ENCODE data around the gene PCBP4. TPM values are rescaled to one million over a fixed set of nuclear protein-coding genes. Genes with fewer than 3 reads are reported as not detected.

PCBP4 gene
- total RNA-seq, result 102 and 120 TPM in 2 replicates

DNA sequence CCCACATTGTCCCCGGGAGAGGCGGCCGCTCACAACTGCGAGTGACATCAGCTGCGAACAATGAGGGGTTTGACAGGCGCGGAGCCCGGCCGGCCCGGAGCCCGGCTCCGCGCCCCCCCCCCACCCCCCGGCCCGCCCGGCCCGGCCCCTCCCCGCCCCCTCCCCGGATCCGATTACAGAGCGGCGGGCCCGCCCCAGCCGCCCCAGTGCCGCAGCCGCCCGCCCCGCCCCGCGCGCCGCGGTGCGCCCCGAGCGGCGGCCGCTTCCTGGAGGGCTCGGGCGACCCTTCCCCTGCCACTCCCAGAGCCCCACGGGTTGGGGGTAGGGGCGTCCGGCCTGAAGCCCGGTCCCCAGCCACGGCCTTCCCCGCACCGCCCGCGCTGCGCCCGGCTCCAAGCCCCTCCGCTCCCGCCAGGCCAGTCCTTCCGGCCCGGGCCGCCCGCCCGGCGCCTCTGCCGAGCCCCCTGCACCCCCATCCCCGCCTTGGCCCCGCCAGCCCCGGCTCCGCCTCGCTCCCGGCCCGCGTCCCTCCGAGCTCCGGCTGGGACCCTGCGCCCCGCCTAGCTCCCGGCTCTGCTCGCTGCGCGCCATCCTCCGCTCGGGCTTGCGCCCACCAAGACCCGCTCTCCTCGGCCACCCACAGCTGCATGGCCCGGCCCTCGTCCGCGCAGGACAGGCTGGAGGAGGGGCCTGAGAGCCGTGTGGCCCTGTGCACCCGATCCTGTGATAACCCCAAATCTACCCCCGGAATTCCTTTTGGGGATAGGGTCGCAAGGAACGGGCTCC, at the start of gene PCBP4:
TSS of gene PCBP4 (minus strand) at position 71 of the 786 bp plus-strand sequence. CDS start 6,214 bp downstream, outside the sequence.
- TF ChIP-seq, protein P1, sequence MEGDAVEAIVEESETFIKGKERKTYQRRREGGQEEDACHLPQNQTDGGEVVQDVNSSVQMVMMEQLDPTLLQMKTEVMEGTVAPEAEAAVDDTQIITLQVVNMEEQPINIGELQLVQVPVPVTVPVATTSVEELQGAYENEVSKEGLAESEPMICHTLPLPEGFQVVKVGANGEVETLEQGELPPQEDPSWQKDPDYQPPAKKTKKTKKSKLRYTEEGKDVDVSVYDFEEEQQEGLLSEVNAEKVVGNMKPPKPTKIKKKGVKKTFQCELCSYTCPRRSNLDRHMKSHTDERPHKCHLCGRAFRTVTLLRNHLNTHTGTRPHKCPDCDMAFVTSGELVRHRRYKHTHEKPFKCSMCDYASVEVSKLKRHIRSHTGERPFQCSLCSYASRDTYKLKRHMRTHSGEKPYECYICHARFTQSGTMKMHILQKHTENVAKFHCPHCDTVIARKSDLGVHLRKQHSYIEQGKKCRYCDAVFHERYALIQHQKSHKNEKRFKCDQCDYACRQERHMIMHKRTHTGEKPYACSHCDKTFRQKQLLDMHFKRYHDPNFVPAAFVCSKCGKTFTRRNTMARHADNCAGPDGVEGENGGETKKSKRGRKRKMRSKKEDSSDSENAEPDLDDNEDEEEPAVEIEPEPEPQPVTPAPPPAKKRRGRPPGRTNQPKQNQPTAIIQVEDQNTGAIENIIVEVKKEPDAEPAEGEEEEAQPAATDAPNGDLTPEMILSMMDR (conservative IDR thresholded peaks at IDR 0.05; ENCODE audit: low read depth, low read length), result no peak
- no peak for DNase-seq (ENCODE audit: low read depth)
- H3K4me3 ChIP-seq (ENCODE audit: low read depth, low read length), result peak within 1 kb of the TSS; percentile 75

DNA sequence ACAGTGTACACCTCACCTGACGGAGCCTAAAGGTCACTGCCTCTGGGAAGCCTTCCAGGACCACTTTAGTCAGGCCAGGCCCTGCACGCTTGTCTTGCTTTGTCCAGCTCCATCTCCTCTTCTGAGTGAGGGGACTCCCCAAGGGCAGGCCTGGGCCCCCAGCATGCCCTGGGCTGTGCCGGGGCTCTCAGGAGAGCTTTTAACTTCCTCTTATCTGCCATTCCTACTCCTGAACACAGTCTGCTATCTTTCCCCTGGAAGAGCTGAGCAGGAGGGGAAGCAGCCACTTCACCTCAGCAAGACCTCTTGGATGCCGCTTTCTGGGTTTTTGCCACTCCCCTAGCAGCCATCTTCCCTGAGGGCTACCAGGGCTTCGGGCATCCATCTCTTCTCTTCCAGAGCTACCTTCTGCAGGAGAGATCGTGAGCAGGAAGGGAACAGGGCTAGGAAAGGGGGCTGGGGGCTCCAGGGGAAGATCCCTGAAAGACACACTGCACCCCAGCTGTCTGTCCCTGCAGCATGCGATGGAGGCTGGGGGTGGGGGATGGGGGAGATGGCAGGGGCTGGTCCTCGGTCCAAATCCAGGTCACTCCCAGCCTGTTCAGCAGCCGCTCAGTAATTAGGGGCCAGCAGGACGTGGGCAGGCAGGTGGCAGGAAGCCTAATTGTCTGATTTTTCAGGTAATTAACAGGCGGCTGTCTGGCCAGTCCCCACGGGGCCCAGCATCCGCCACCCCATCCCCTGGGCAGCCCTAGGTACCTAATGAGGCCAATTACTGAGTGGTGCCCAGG, 48.4 kb upstream of the PCBP4 start:
- H3K4me3 ChIP-seq (ENCODE audit: low read depth, low read length), result no peak overlapping the region
- no peak for DNase-seq (ENCODE audit: low read depth)

DNA sequence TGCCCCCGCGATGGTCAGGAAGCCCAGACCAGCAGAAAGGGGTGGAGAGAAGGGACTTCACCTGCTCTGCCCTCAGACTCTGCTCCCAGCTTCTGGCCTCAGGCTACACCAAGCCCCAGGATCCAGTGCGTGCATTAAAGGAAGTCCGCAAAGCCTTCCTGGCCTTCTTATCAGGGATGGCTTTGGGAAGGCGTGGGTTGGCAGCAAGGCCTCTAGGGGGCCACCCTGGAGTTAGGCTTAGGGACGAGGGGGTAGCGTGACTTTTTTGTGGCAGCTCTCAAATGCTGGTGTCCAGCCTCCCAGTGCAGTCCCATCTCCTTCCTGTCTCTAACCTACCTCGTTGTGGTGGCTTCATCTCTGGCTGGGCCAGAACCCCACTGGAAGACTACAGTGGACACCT, 47.4 kb upstream of the PCBP4 start:
- DNase-seq (ENCODE audit: low read depth), result no peak
- H3K4me3 ChIP-seq (ENCODE audit: low read depth, low read length), result no peak overlapping the region
- TF ChIP-seq, protein P1 (conservative IDR thresholded peaks at IDR 0.05; ENCODE audit: low read depth, low read length), result peak; percentile 34

More for the DNA sequence above, 48.4 kb upstream of the PCBP4 start:
- TF ChIP-seq, protein P1 (conservative IDR thresholded peaks at IDR 0.05; ENCODE audit: low read depth, low read length), result no peak

DNA sequence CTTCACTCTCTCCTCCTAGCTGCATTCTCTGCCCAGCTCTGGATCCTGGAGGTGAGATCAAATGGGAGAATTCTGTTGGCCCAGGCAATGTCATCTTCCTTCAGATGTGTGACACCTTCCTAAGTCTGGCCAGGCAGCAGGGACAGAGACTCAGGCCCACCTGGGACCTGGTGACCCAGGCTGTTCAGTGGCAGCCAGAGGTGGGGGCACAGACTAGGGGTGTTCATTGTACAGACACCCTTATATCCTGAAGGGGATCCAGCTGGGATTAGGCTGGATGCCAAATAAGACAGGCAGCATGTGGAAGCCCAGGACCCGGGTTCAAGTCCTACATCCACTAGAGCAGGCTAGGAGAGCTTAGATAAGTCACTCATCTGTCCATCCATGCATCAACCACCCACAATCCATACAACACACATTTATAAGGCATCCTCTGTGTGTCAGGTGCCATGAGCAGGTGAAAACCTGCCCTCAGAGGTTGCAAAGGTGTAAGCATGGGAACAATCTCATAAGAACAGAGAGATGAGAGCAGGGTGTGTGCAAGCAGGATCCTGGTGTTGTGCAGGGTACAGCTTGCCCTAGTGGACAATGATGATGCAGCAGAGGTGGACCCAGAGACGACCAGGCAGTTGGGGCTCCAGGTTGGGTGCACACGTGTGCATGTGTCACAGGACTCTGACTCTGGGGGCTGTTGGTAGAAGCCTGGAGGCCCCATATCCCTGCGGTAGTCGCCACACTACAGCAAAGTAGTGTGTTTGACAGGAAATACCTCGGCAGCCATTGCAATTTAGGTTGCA, 46.7 kb upstream of the PCBP4 start:
- H3K4me3 ChIP-seq (ENCODE audit: low read depth, low read length), result no peak overlapping the region
- TF ChIP-seq, protein P1 (conservative IDR thresholded peaks at IDR 0.05; ENCODE audit: low read depth, low read length), result no peak
- DNase-seq (ENCODE audit: low read depth), result no peak

DNA sequence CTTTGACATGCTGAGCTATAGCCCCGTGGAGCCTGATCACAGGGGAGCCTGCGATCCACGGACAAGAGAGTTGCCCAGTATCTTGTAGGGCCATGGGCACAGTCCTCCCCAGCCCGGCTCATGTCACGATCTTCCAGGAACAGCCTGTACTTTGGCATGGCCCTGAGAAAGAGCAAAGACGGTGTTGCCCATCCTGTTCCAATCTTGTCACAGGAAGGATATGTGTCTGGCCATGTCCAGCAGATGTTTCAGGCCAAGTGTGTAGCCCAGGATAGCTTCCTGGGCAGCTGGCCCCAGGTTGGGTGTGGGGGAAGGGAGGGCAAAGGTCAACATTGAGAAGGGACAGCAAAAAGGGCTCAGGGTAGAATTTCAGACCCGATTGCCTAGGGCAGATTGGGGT, 45.4 kb upstream of the PCBP4 start:
- DNase-seq (ENCODE audit: low read depth), result no peak
- TF ChIP-seq, protein P1 (conservative IDR thresholded peaks at IDR 0.05; ENCODE audit: low read depth, low read length), result no peak

DNA sequence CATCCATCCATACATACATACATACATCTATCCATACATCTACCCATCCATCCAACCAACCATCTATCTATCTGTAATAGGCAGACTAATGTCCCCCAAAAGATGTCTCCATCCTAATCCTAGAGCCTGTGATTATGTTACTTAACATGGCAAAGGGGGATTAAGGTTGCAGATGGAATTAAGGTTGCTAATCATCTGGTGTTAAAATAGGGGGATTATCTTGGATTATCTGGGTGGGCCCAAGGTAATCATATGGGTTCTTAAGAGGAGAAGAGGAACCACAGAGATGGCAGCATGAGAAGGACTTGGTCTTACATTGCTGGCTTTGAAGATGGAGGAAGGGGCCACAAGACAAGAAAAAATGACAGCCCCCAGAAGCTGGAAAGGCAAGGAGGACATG, 43.2 kb upstream of the PCBP4 start:
- no peak overlapping the region for H3K4me3 ChIP-seq (ENCODE audit: low read depth, low read length)
- no peak for DNase-seq (ENCODE audit: low read depth)
- TF ChIP-seq, protein P1 (conservative IDR thresholded peaks at IDR 0.05; ENCODE audit: low read depth, low read length), result no peak

More for the DNA sequence above, 45.4 kb upstream of the PCBP4 start:
- no peak overlapping the region for H3K4me3 ChIP-seq (ENCODE audit: low read depth, low read length)

Measured in epithelial cell of proximal tubule (primary cell).